HCT116 (cell line): ENCODE measurements around the gene MED15. TPM values are rescaled to one million over a fixed set of nuclear protein-coding genes. Genes with fewer than 3 reads are reported as not detected.

Experiments
- ATAC-seq: fragments of 200-7000 bp; cut with Tn5 transposase; 2 replicates; pipeline ENCODE4 v1.9.1; 2020; ENCODE audit warnings: mild to moderate bottlenecking, moderate library complexity
- BruUV-seq: library from RNA; stranded (reverse); fragments of 400-500 nt; replicated peaks from 2 replicates; lab custom pipeline; 2021; lab: Mats Ljungman, UMichigan
- CTCF ChIA-PET: fragments of 300-600 bp; sonication (Branson Sonifier 250); formaldehyde crosslinking; loops from one replicate; lab custom pipeline; 2021; ENCODE audit warnings: antibody characterized with exemption; lab: Charles Lee
- POLR2A ChIA-PET: fragments of 300-600, 350-600 bp; sonication (Branson Sonifier 250); formaldehyde crosslinking; loops from one replicate; lab custom pipeline; 2021; ENCODE audit warnings: antibody characterized with exemption; lab: Charles Lee
- RAD21 ChIA-PET, 2 experiments: fragments of 300-600 bp; sonication (Branson Sonifier 250); formaldehyde crosslinking; loops; one replicate each; lab custom pipeline; 2023; ENCODE audit warnings: low total read pairs in 2 of 2; ENCODE audit not compliant: uncharacterized antibody in 2 of 2, unreplicated experiment in 2 of 2, low non-redundant PET in 1 of 2; lab: Charles Lee
- DNase-seq: peaks from one replicate; pipeline ENCODE4 v3.0.0-alpha.2; 2010; ENCODE audit warnings: low read depth, low spot score
- H2AFZ ChIP-seq: fragments of 200-600 bp; shearing (Covaris generic), sonication (generic); 2 replicates; pipeline ENCODE4 v1.6.1; 2017; ENCODE audit warnings: low read depth, mixed run types, mixed read lengths, antibody characterized with exemption, low read length; ENCODE audit not compliant: poor library complexity, severe bottlenecking
- H3K27ac ChIP-seq: 2 replicates; pipeline ENCODE4 v1.5.1; 2012; ENCODE audit warnings: low read depth, low read length
- H3K27me3 ChIP-seq: fragments of 200-600 bp; sonication (generic); 2 replicates; pipeline ENCODE4 v1.6.1; 2016; ENCODE audit warnings: mixed run types, low read length, mixed read lengths; ENCODE audit not compliant: insufficient read depth
- H3K36me3 ChIP-seq, 2 experiments: fragments of 200-500 bp in 1 of 2; fragments of 200-600 bp in 1 of 2; sonication (Bioruptor generic) in 1 of 2; sonication (generic) in 1 of 2; 2 replicates each; pipeline versions ENCODE4 v1.5.1 to v1.6.1; 2014 to 2016; ENCODE audit warnings: low read length in 2 of 2, inconsistent platforms in 1 of 2, mixed read lengths in 1 of 2, mixed run types in 1 of 2; ENCODE audit not compliant: insufficient read depth in 2 of 2, control insufficient read depth in 1 of 2
- H3K4me1 ChIP-seq, 2 experiments: fragments of 200-600 bp in 1 of 2; sonication (generic) in 1 of 2; 2 replicates each; pipeline versions ENCODE4 v1.5.1 to v1.6.1; 2012 to 2017; ENCODE audit warnings: low read length in 2 of 2, inconsistent platforms in 1 of 2, mild to moderate bottlenecking in 1 of 2, mixed read lengths in 1 of 2, mixed run types in 1 of 2, moderate library complexity in 1 of 2; ENCODE audit not compliant: insufficient read depth in 2 of 2, control insufficient read depth in 1 of 2
- H3K4me2 ChIP-seq: fragments of 200-600 bp; sonication (generic); 2 replicates; pipeline ENCODE4 v1.6.1; 2017; ENCODE audit warnings: mixed run types, low read length, mixed read lengths
- H3K4me3 ChIP-seq, 2 experiments: fragments of 200-600 bp in 1 of 2; sonication (generic) in 1 of 2; replicated peaks in 1 of 2; 2 replicates each; pipeline ENCODE4 v1.5.1; 2011 to 2016; ENCODE audit warnings: low read length in 2 of 2, control low read depth in 1 of 2, low read depth in 1 of 2, mild to moderate bottlenecking in 1 of 2, mixed read lengths in 1 of 2, mixed run types in 1 of 2
- H3K79me2 ChIP-seq: fragments of 200-600 bp; sonication (generic); 2 replicates; pipeline ENCODE4 v1.6.1; 2017; ENCODE audit warnings: mild to moderate bottlenecking, mixed run types, low read length, moderate library complexity, mixed read lengths; ENCODE audit not compliant: insufficient read depth
- H3K9ac ChIP-seq: fragments of 200-600 bp; sonication (generic); 2 replicates; pipeline ENCODE4 v1.6.1; 2016; ENCODE audit warnings: low read length, mixed read lengths
- H3K9me2 ChIP-seq: fragments of 200-600 bp; sonication (generic), shearing (Covaris generic); 2 replicates; pipeline ENCODE4 v1.6.1; 2017; ENCODE audit warnings: mixed run types, mild to moderate bottlenecking, moderate library complexity; ENCODE audit not compliant: insufficient read depth
- H3K9me3 ChIP-seq, 2 experiments: fragments of 200-500 bp in 1 of 2; fragments of 200-600 bp in 1 of 2; sonication (Bioruptor generic) in 1 of 2; sonication (generic) in 1 of 2; 2 replicates each; pipeline ENCODE4 v1.6.1; 2014 to 2017; ENCODE audit warnings: low read length in 2 of 2, mixed read lengths in 2 of 2, inconsistent platforms in 1 of 2, low read depth in 1 of 2, mild to moderate bottlenecking in 1 of 2, mixed run types in 1 of 2, moderate library complexity in 1 of 2; ENCODE audit not compliant: control insufficient read depth in 1 of 2, insufficient read depth in 1 of 2
- H4K20me1 ChIP-seq: fragments of 200-600 bp; sonication (generic), shearing (Covaris generic); 2 replicates; pipeline ENCODE4 v1.6.1; 2017; ENCODE audit warnings: mixed run types, mild to moderate bottlenecking, moderate library complexity; ENCODE audit not compliant: insufficient read depth
- ATF3 ChIP-seq: IDR thresholded peaks from 2 replicates; pipeline ENCODE4 v1.6.1; 2012
- CBX3 ChIP-seq: IDR thresholded peaks from 2 replicates; pipeline ENCODE4 v1.6.1; 2012; ENCODE audit warnings: low read depth
- CEBPB ChIP-seq: IDR thresholded peaks from 2 replicates; pipeline ENCODE4 v1.6.1; 2012; ENCODE audit warnings: low read depth
- CTCF ChIP-seq, 3 experiments: fragments of 200-600 bp in 1 of 3; sonication (generic) in 1 of 3; IDR thresholded peaks in 2 of 3; conservative IDR thresholded peaks in 1 of 3; 2 replicates each; pipeline ENCODE4 v1.5.1; 2012 to 2017; ENCODE audit warnings: low read depth in 2 of 3, low read length in 2 of 3, antibody characterized with exemption in 1 of 3, borderline replicate concordance in 1 of 3, control low read depth in 1 of 3, mild to moderate bottlenecking in 1 of 3, mixed read lengths in 1 of 3, mixed run types in 1 of 3, moderate library complexity in 1 of 3; ENCODE audit not compliant: insufficient read depth in 1 of 3
- EZH2 ChIP-seq: fragments of 200-600 bp; sonication (generic); IDR thresholded peaks from 2 replicates; pipeline ENCODE4 v1.6.1; 2017; ENCODE audit warnings: antibody characterized with exemption, mixed run types
- EZH2phosphoT487 ChIP-seq: fragments of 200-600 bp; IDR thresholded peaks from 2 replicates; pipeline ENCODE4 v1.6.1; 2018; ENCODE audit warnings: antibody characterized with exemption, borderline replicate concordance
- JUND ChIP-seq: IDR thresholded peaks from 2 replicates; pipeline ENCODE4 v1.6.1; 2012
- POLR2A ChIP-seq: IDR thresholded peaks from 2 replicates; pipeline ENCODE4 v1.7.0; 2011; ENCODE audit warnings: borderline replicate concordance; ENCODE audit not compliant: insufficient read depth, insufficient read length; ENCODE audit errors: extremely low read depth
- POLR2AphosphoS5 ChIP-seq: IDR thresholded peaks from 2 replicates; pipeline ENCODE4 v1.6.1; 2011; ENCODE audit warnings: mild to moderate bottlenecking, low read depth, low read length, moderate library complexity
- SP1 ChIP-seq: IDR thresholded peaks from 2 replicates; pipeline ENCODE4 v1.6.1; 2012; ENCODE audit warnings: low read depth
- SRF ChIP-seq: IDR thresholded peaks from 2 replicates; pipeline ENCODE4 v1.6.1; 2012; ENCODE audit warnings: low read depth
- TCF7L2 ChIP-seq: IDR thresholded peaks from 2 replicates; pipeline ENCODE4 v1.7.0; 2011; ENCODE audit warnings: borderline replicate concordance, inconsistent platforms; ENCODE audit not compliant: insufficient read depth, insufficient read length; ENCODE audit errors: extremely low read depth
- YY1 ChIP-seq: IDR thresholded peaks from 2 replicates; pipeline ENCODE4 v1.6.1; 2011; ENCODE audit warnings: low read length, low read depth, moderate library complexity, mild to moderate bottlenecking; ENCODE audit not compliant: insufficient replicate concordance; ENCODE audit errors: extremely low read depth
- ZBTB33 ChIP-seq: IDR thresholded peaks from 2 replicates; pipeline ENCODE4 v1.6.1; 2011; ENCODE audit warnings: mild to moderate bottlenecking, low read length, moderate library complexity; ENCODE audit not compliant: insufficient replicate concordance; ENCODE audit errors: extremely low read depth
- ZNF274 ChIP-seq: fragments of 200-500 bp; sonication (Bioruptor generic); IDR thresholded peaks from 2 replicates; pipeline ENCODE4 v1.6.1; 2014; ENCODE audit warnings: mild to moderate bottlenecking, low read depth, low read length, inconsistent platforms
- intact Hi-C: fragments of 100-400 bp; cut with micrococcal nuclease; formaldehyde crosslinking; loops from 2 replicates; pipeline ENCODE4 v1.10.0; 2022
- total RNA-seq: library from RNA; stranded (reverse); gene quantifications from one replicate; pipeline ENCODE4 v1.2.1, GENCODE V29; 2021; ENCODE audit not compliant: unreplicated experiment

MED15 gene
- total RNA-seq, 1 experiment from 2014 or later, result 81.3 TPM

- peaks cover 4 to 11% of the 10 kb centered on the region in 2 experiments; a peak in 3 of 4 replicates for H3K4me1 ChIP-seq
Measured at GRCh38 chr22:20605328-20605727, 97.9 kb downstream of the MED15 start.

More at GRCh38 chr22:20605328-20605727, 97.9 kb downstream of the MED15 start:
- ChIA-PET CTCF (no interaction called here), RAD21 (interaction anchor here in 1 of 2 experiments (1.0 kb wide), 1 partner anchor 14 kb away, joined by 3 read pairs; no protein-coding TSS in a partner anchor), POLR2A (no interaction called here)
- ATAC-seq, result no peak
- Histone ChIP-seq H4K20me1 (no peaks in the 10 kb centered on the region), H3K27me3 (no peaks in the 10 kb centered on the region), H3K79me2 (no peaks in the 10 kb centered on the region), H3K9ac (no peak overlapping the region), H3K36me3 (no peaks in the 10 kb centered on the region), H3K27ac (no peak overlapping the region), H3K9me3 (no peaks in the 10 kb centered on the region), H3K4me2 (no peak overlapping the region), H3K4me3 (no peak overlapping the region), H3K9me2 (no peaks in the 10 kb centered on the region), H2AFZ (no peak overlapping the region)
- no peak for DNase-seq
- TF ChIP-seq ATF3, result no peak
- no peak for TF ChIP-seq CBX3
- no peak for TF ChIP-seq POLR2A
- TF ChIP-seq EZH2phosphoT487, result no peak
- TF ChIP-seq CEBPB, result no peak
- no peak for TF ChIP-seq EZH2
- no peak for TF ChIP-seq TCF7L2
- TF ChIP-seq YY1, result no peak
- no peak for TF ChIP-seq SP1
- TF ChIP-seq ZNF274, result no peak
- no peak for TF ChIP-seq CTCF (IDR thresholded peaks at IDR 0.05 in 2 of 3, conservative IDR thresholded peaks at IDR 0.05 in 1 of 3; ENCODE audit: borderline replicate concordance in 1 of 3, insufficient read depth in 1 of 3, low read depth in 2 of 3, low read length in 2 of 3)
- TF ChIP-seq JUND, result no peak
- TF ChIP-seq POLR2AphosphoS5, result no peak
- no peak for TF ChIP-seq SRF
- TF ChIP-seq ZBTB33, result no peak
- intact Hi-C loops, result no loop called here
- no TSS peak for BruUV-seq
